HG02981 (cell line): ENCODE data around the gene RHEBL1.

Experiments used
- ATAC-seq: cut with Tn5 transposase; IDR thresholded peaks from one replicate; pipeline ENCODE4 v1.9.1; 2021; ENCODE audit warnings: mild to moderate bottlenecking, moderate library complexity; ENCODE audit not compliant: unreplicated experiment

Gene RHEBL1

GRCh38 chr12:49055092-49055491 is 14.7 kb downstream of the RHEBL1 start:
- ATAC-seq, result no peak

DNA sequence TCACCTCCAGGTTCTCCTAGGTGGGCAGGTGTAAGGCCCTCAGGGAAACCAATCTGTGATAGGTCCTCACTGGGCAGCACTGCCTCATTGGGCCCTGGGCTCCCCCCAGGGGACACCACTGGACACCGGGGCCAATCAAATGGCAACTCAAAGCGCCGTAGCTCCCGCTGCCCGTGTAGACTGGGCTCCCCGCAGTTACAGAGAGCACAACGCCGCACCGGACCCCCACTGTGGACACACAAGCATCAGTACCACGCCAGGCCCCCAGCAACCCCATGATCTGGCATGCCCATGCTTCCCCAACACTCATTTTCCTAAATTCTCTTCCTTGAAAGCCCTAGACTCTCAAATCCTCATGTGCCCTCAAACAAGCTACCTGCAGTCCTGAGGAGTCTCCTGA is 15.3 kb downstream of the RHEBL1 start:
- no peak for ATAC-seq

DNA sequence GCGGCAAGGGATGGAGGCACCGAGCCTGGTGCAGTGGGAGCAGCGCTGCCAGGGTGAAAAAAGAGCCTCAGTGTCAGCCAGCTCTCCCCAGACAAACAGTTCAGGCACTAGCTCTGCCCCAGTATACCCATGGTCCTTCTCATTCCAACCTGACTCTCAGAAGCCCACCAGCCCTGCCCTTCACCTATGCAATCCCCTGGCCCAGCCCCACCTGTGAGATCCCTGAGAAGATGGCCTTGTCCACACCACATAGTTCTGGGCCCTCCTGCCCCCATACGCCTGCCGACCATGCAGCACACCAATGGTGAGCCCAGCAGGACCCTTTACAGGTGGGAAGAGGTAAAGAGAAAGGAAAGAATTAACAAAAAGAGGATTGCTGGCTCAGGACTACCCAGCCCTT is 15.7 kb downstream of the RHEBL1 start:
- no peak for ATAC-seq

DNA sequence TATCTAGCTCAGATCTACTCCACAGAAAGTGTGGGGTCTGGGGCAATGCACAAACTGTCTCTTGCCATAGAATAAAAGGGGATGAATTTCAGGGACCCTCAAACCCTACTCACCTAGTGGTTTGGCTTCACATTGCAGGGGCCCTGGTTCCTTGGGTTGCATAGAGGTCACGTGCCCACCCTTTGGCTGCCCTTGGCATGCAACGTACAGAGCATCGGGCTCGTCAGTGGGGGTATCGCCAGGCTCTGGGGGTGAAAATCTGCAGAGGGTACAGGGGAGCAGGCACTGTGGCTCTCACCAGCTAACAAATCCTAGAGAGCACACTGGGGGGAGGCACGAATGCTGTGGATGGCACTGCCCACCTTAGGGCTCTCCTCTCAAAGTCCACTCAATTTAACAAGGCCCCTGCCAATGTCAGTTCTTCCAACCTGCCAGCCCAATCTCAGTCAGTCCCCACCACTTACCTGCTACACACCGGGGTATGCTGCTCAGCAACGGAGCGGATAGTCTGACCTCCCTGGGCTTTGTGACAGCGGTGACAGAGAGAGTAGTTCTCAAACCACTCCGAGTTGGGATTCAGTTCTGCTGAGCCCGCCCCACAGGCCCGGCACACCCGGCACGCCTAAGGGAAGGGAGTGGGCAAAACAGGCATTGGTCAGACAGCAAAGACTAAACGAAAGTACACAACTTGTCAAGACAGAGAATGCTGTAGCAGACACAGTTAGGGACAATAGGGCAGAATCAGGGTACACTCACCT is 17.1 kb downstream of the RHEBL1 start:
- ATAC-seq, result no peak

DNA sequence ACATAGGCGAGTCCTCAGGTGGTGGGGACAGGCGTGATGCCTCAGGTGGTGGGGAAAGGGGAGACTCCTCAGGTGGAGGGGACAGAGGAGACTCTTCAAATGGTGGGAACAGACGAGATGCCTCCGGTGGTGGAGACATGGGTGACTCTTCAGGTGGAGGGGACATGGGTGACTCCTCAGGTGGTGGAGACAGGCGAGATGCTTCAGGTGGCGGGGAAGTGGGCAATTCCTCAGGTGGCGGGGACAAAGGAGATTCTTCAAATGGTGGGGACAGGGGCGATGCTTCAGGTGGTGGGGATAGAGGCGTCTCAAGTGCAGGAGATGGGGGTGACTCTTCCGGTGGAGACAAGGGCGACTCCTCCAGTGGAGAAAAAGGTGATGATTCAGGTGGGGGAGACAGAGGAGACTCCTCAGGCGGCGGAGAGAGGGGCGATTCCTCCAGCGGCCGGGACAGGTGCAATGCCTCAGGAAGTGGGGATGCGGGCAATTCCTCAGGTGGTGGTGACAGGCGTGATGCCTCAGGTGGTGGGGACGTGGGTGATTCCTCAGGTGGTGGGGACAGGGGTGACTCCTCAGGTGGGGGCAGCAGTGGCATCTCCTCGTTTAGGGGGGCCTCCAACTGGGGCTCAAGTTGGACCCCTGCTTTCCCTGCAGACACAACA is 17.9 kb downstream of the RHEBL1 start:
- no peak for ATAC-seq

- ATAC-seq, result no peak
Measured at GRCh38 chr12:49051373-49051764, 18.4 kb downstream of the RHEBL1 start.

DNA sequence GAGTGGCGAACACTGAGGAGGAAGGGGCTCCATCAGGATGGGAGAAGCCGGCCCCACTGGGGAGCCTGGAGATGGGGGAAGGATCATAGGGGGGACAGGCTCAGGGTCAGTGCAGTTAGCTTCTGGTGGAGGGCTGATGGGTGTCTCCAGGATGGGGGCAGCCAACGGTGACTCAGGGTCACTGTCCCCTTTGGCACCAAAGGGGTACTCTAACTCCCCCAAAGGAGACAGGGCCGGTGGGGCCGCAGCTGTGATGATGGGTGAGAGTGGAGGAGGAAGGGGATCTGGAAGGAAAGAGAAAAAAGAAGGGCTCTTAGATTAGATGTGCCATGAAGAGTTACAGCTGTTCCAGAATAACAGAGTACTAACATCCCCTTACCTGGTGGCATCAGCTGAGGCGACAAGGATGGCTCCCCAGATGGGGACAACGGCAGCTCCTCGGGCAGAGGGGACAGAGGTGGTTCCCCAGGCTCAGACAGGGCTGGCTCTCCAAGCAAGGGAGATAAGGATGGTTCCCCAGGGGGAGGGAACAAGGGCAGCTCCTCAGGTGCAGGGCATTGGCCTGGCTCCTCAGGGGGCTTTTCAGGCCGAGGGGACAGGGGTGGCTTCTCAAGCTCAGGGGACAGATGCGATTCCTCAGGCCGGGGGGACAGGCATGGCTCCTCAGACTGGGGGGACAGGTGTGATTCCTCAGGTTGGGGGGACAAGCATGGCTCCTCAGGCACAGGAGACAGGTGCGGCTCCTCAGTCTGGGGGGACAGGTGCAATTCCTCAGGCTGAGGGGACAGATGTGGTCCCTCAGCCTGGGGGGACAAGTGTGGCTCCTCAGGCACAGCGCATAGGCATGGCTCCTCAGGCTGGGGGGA is 19.0 kb downstream of the RHEBL1 start:
- no peak for ATAC-seq

DNA sequence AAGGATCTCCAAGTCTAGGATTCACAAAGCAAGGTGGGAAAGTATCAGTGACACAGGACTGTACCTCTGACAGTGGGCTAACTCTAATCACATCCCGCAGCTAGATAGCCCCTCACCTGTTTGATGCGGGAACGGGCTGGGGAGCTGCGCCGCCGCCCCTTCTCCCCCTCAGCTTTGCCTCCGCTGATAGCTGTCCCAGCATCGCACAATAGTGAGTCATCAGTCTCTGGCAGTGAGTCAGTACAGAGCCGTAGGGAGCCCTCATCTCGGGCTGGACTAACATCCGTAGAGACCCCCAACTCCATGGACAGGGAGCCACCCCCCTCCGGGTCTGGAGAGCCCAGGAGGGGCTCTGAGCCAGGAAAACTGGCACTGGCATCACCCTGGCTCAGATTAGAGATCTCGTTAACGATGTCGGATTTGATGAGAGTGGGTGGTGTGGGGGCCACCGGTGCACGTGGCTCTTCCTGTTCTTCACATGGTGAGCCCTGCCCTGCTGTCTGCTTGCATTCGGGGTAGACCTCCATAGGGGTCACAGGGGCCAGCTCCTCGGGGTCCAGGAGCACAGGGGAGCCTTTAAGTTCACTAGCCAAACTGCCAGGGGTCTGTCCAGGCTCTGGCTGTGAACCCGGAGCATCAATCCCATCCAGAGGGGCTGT is 20.1 kb downstream of the RHEBL1 start:
- ATAC-seq, result no peak

GRCh38 chr12:49048953-49049352 is 20.8 kb downstream of the RHEBL1 start:
- ATAC-seq, result no peak

DNA sequence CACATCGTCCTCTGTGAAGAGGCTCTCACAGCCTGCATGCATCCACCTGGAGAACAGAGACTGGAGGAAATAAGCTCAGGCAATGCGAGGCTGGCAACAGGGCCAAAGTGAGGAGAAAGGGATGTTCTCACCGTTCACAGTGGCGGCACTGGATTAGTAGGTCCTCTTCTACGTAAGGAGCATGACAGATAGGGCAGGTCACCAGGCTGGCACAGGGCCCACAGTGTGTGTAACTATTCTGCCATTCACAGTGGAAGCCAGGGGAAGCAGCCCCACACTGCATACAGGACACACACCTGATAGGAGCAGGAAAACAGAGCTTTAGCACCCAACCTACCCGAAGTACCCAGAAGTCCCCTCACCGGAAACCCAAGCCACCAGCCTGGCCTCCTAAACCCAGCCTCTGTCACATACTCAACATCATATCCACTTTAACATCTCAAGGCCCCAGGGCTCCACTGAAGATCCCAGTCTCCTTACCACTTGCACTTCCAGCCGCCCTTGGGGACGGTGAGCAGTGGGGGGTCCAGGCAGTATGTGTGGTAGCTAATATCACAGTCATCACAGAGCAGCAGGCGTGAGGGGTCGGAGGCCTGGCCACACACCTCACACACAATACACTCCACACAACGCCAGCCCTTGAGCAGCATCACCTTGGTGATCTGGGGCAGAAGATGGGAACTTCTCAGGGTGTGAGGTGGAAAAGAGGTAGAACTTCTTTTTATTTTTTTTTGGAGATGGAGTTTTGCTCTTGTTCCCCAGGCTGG is 23.5 kb downstream of the RHEBL1 start:
- no peak for ATAC-seq

GRCh38 chr12:49044660-49045059 is 25.1 kb downstream of the RHEBL1 start:
- ATAC-seq, result no peak

- ATAC-seq, result no peak
Measured at GRCh38 chr12:49043856-49044258, 25.9 kb downstream of the RHEBL1 start.

DNA sequence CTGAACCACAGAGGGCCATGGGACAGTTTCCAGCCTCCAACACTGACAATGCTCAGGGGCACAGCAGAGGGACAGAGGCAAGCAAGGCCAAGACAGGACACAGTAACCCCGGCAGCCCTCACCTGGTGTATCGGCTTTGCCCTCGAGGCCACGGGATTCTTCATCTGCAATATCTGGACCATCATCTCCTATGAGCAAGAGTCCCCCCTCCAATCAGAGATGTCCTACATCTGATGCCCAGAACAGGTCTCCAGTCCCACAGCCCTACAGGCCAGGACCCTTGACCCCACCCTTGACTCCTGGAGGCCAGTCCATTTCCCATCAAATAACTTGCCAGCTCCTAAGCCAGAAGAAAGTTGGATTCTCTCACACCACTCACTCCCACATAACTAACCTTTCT is 26.5 kb downstream of the RHEBL1 start:
- ATAC-seq, result no peak

GRCh38 chr12:49041881-49042484 is 27.8 kb downstream of the RHEBL1 start:
- no peak for ATAC-seq

DNA sequence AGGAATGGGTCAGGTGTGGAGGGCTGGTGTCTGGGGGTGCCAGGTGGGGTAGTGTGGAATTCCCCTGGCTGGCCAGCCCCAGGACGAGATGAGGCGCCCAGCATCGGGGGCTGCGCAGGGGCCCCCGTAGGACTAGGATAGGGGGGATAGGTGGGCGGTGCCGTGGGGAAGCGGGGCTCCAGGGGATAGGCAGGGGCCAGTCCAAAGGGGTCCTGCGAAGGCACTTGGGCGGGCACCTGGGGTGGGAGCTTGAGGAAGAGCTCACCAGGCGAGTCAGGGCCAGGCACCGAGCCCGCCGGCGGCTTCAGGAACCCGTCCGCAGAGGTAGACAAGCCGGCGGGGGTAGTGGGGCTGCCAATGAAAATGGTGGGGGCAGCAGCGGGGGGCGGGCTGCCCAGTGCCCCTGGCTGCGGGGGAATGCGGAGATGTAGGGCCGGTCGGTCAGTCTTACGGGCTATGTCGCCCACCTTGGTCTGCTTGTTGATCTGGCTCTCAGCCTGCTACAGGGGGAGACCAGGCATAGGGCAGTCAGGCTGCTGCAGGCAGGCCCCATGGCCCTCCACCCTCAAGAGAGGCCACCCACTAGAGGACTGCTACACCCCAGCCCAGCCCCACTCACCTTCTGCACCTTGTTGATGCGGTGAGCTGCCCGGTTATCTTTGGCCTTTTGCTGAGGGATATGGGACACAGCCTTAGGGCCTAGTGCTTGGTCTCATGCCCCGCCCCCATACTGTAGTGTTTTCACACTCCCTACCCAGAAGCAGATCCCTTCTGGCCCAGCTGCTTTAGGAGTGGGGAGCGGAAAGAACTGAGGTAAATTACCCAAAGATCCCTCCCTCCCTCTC is 28.5 kb downstream of the RHEBL1 start:
- ATAC-seq, result no peak

DNA sequence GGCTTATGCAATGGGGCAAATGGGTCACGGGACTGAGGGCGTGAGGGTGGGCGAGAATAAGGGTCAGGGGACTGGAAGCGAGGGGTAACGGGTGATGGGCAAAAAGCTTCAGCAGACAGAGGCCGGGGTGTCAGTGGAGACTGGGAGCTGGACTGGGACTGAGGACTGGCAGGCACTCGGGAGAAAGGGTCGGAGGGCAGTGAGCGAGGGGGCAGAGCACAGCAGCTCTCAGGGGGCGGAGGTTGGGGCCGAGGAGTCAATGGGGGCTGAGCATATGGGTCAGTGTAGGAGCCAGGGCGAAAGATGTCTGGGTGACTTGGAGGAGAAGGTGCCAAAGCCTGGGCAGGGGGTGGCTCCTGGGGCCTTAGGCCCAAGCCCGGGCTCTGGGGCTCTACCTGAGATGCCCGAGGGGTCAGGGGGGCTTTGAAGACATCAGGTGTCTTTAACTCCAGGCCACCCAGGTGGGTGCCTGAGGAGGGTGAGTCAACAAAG is 29.4 kb downstream of the RHEBL1 start:
- no peak for ATAC-seq

GRCh38 chr12:49039421-49040363 is 30.1 kb downstream of the RHEBL1 start:
- ATAC-seq, result no peak
